COR-L47 (cell line): ENCODE results near the gene SCN4B.

Experiments
- DNase-seq: peaks from one replicate; lab custom pipeline; 2025; lab: John Stamatoyannopoulos, UW

The SCN4B gene

GRCh38 chr11:118129471-118130172 is 23.0 kb downstream of the SCN4B start:
- no peak for DNase-seq

GRCh38 chr11:118128721-118129470 is 23.7 kb downstream of the SCN4B start:
- no peak for DNase-seq

- no peak for DNase-seq
Observed at GRCh38 chr11:118128310-118128709, 24.3 kb downstream of the SCN4B start.

- DNase-seq, result no peak
Observed at GRCh38 chr11:118126082-118126838, 26.4 kb downstream of the SCN4B start.

GRCh38 chr11:118124929-118125535 is 27.6 kb downstream of the SCN4B start:
- DNase-seq, result no peak

GRCh38 chr11:118120793-118121192 is 31.8 kb downstream of the SCN4B start:
- no peak for DNase-seq

GRCh38 chr11:118117790-118118601 is 34.6 kb downstream of the SCN4B start:
- DNase-seq, result no peak

- no peak for DNase-seq
Observed at GRCh38 chr11:118115048-118115447, 37.6 kb downstream of the SCN4B start.

GRCh38 chr11:118114266-118114665 is 38.4 kb downstream of the SCN4B start:
- DNase-seq, result no peak

- no peak for DNase-seq
Observed at GRCh38 chr11:118112711-118113430, 39.8 kb downstream of the SCN4B start.

- DNase-seq, result no peak
Observed at GRCh38 chr11:118111744-118112035, 40.9 kb downstream of the SCN4B start.

GRCh38 chr11:118111019-118111743 is 41.4 kb downstream of the SCN4B start:
- no peak for DNase-seq

- no peak for DNase-seq
Observed at GRCh38 chr11:118109231-118109630, 43.4 kb downstream of the SCN4B start.

- no peak for DNase-seq
Observed at GRCh38 chr11:118108513-118108912, 44.1 kb downstream of the SCN4B start.

- DNase-seq, result no peak
Observed at GRCh38 chr11:118106789-118107335, 45.8 kb downstream of the SCN4B start.

- DNase-seq, result no peak
Observed at GRCh38 chr11:118105657-118106305, 46.8 kb downstream of the SCN4B start.

GRCh38 chr11:118104491-118104890 is 48.1 kb downstream of the SCN4B start:
- DNase-seq, result no peak

- no peak for DNase-seq
Observed at GRCh38 chr11:118102721-118103261, 49.8 kb downstream of the SCN4B start.

- no peak for DNase-seq
Observed at GRCh38 chr11:118100691-118101232, 51.9 kb downstream of the SCN4B start.
